Measurements from ENCODE around the gene TMPRSS4. TPM values are rescaled to one million over a fixed set of nuclear protein-coding genes. Genes with fewer than 3 reads are reported as not detected.

Gene TMPRSS4
- total RNA-seq, 1 donor from 2014 or later: not detected

GRCh38 chr11:118132385-118133151 is 55.7 kb downstream of the TMPRSS4 start:
- peak; percentile 82 for DNase-seq (ENCODE audit: low spot score)

GRCh38 chr11:118133816-118134215 is 56.9 kb downstream of the TMPRSS4 start:
- DNase-seq (ENCODE audit: low spot score): peak; percentile 76

GRCh38 chr11:118135051-118135795 is 58.3 kb downstream of the TMPRSS4 start:
- peak; percentile 71 for DNase-seq (ENCODE audit: low spot score)

- peak; percentile 85 for DNase-seq (ENCODE audit: low spot score)
Observed at GRCh38 chr11:118135796-118136165, 58.9 kb downstream of the TMPRSS4 start.

GRCh38 chr11:118136341-118136740 is 59.5 kb downstream of the TMPRSS4 start:
- DNase-seq (ENCODE audit: low spot score): peak; percentile 55

- DNase-seq (ENCODE audit: low spot score): peak; percentile 86
Observed at GRCh38 chr11:118136801-118137200, 59.9 kb downstream of the TMPRSS4 start.

GRCh38 chr11:118138839-118139420 is 62.1 kb downstream of the TMPRSS4 start:
- DNase-seq (ENCODE audit: low spot score): peak; percentile 74

- DNase-seq (ENCODE audit: low spot score): no peak
Observed at GRCh38 chr11:118139578-118139977, 62.7 kb downstream of the TMPRSS4 start.

GRCh38 chr11:118142081-118142480 is 65.2 kb downstream of the TMPRSS4 start:
- peak; percentile 37 for DNase-seq (ENCODE audit: low spot score)

GRCh38 chr11:118142809-118143208 is 65.9 kb downstream of the TMPRSS4 start:
- DNase-seq (ENCODE audit: low spot score): peak; percentile 62

GRCh38 chr11:118143661-118144185 is 66.8 kb downstream of the TMPRSS4 start:
- DNase-seq (ENCODE audit: low spot score): peak; percentile 30

- no peak for DNase-seq (ENCODE audit: low spot score)
Observed at GRCh38 chr11:118144301-118145268, 67.7 kb downstream of the TMPRSS4 start.

GRCh38 chr11:118145285-118146227 is 68.7 kb downstream of the TMPRSS4 start:
- DNase-seq (ENCODE audit: low spot score): peak; percentile 94

GRCh38 chr11:118146554-118146953 is 69.7 kb downstream of the TMPRSS4 start:
- DNase-seq (ENCODE audit: low spot score): no peak

- DNase-seq (ENCODE audit: low spot score): no peak
Observed at GRCh38 chr11:118147502-118147901, 70.6 kb downstream of the TMPRSS4 start.

- DNase-seq (ENCODE audit: low spot score): no peak
Observed at GRCh38 chr11:118148240-118148639, 71.4 kb downstream of the TMPRSS4 start.

- DNase-seq (ENCODE audit: low spot score): no peak
Observed at GRCh38 chr11:118148856-118149255, 72.0 kb downstream of the TMPRSS4 start.

GRCh38 chr11:118149493-118149892 is 72.6 kb downstream of the TMPRSS4 start:
- no peak for DNase-seq (ENCODE audit: low spot score)

- DNase-seq (ENCODE audit: low spot score): no peak
Observed at GRCh38 chr11:118151431-118151830, 74.6 kb downstream of the TMPRSS4 start.
